GM23338 (cell line): ENCODE data around the gene TMEM208. TPM values are rescaled to one million over a fixed set of nuclear protein-coding genes. Genes with fewer than 3 reads are reported as not detected.

Experiments
- ATAC-seq: fragments of 200-7000 bp; cut with Tn5 transposase; 3 replicates; pipeline ENCODE4 v1.9.1; 2020
- DNase-seq: peaks from one replicate; pipeline ENCODE4 v3.0.0-alpha.2; 2015; ENCODE audit warnings: low spot score
- H2AFZ ChIP-seq: fragments of 200-600 bp; sonication (generic); 2 replicates; pipeline ENCODE4 v1.8.0; 2016; ENCODE audit warnings: antibody characterized with exemption, mild to moderate bottlenecking, moderate library complexity
- H3F3A ChIP-seq: fragments of 200-600 bp; sonication (generic); replicated peaks from 2 replicates; pipeline ENCODE4 v1.8.0; 2017; ENCODE audit warnings: antibody characterized with exemption, mixed run types, low read depth
- H3K27ac ChIP-seq: fragments of 200-600 bp; sonication (generic); 2 replicates; pipeline ENCODE4 v1.6.1; 2016; ENCODE audit warnings: low read depth
- H3K27me3 ChIP-seq: fragments of 200-600 bp; sonication (generic); 2 replicates; pipeline ENCODE4 v1.8.0; 2016; ENCODE audit warnings: mild to moderate bottlenecking, mixed run types, moderate library complexity; ENCODE audit not compliant: insufficient read depth
- H3K36me3 ChIP-seq: fragments of 200-600 bp; sonication (generic); 2 replicates; pipeline ENCODE4 v1.8.0; 2016; ENCODE audit warnings: mild to moderate bottlenecking; ENCODE audit not compliant: insufficient read depth
- H3K4me1 ChIP-seq: fragments of 200-600 bp; sonication (generic); 2 replicates; pipeline ENCODE4 v1.8.0; 2016; ENCODE audit warnings: mild to moderate bottlenecking, moderate library complexity; ENCODE audit not compliant: insufficient read depth
- H3K4me2 ChIP-seq: fragments of 200-600 bp; sonication (generic); 2 replicates; pipeline ENCODE4 v1.7.1; 2017; ENCODE audit warnings: mixed run types
- H3K4me3 ChIP-seq: fragments of 200-600 bp; sonication (generic); 2 replicates; pipeline ENCODE4 v1.6.1; 2016; ENCODE audit warnings: mixed run types
- H3K79me2 ChIP-seq: fragments of 200-600 bp; sonication (generic); replicated peaks from 2 replicates; pipeline ENCODE4 v1.8.0; 2017; ENCODE audit warnings: mild to moderate bottlenecking; ENCODE audit not compliant: insufficient read depth
- H3K9me2 ChIP-seq: fragments of 200-600 bp; sonication (generic); 2 replicates; pipeline ENCODE4 v1.8.0; 2017; ENCODE audit not compliant: insufficient read depth
- H4K20me1 ChIP-seq: fragments of 200-600 bp; sonication (generic); replicated peaks from 2 replicates; pipeline ENCODE4 v1.8.0; 2017; ENCODE audit warnings: mild to moderate bottlenecking; ENCODE audit not compliant: insufficient read depth
- H3K27ac Mint-ChIP-seq: 2 replicates; pipeline ENCODE4 v1.8.0; 2020; ENCODE audit warnings: inconsistent platforms, mild to moderate bottlenecking, moderate library complexity, mixed read lengths
- H3K27me3 Mint-ChIP-seq: 3 replicates; pipeline ENCODE4 v1.8.0; 2022; ENCODE audit warnings: low read depth, mild to moderate bottlenecking, moderate library complexity, mixed read lengths, inconsistent platforms; ENCODE audit not compliant: insufficient read depth, poor library complexity
- H3K36me3 Mint-ChIP-seq: 3 replicates; pipeline ENCODE4 v1.8.0; 2021; ENCODE audit warnings: low read depth, mild to moderate bottlenecking, inconsistent platforms, moderate library complexity, mixed read lengths
- H3K4me1 Mint-ChIP-seq: 3 replicates; pipeline ENCODE4 v1.8.0; 2020; ENCODE audit warnings: mild to moderate bottlenecking, inconsistent platforms, mixed read lengths
- H3K4me3 Mint-ChIP-seq: 3 replicates; pipeline ENCODE4 v1.8.0; 2021; ENCODE audit warnings: moderate library complexity, mild to moderate bottlenecking, inconsistent platforms, mixed read lengths
- H3K9me3 Mint-ChIP-seq: 3 replicates; pipeline ENCODE4 v1.8.0; 2020; ENCODE audit warnings: moderate library complexity, mild to moderate bottlenecking, inconsistent platforms, mixed read lengths
- CREB1 ChIP-seq: fragments of 250-450 bp; sonication (Bioruptor Pico); IDR thresholded peaks from 2 replicates; pipeline ENCODE4 v1.5.0; 2020; ENCODE audit warnings: low read depth, mild to moderate bottlenecking, moderate library complexity
- CTCF ChIP-seq, 2 experiments: fragments of 200-600 bp in 1 of 2; sonication (generic) in 1 of 2; conservative IDR thresholded peaks; 2 replicates each; pipeline versions ENCODE4 v1.5.1 to v1.6.1; 2016 to 2017; ENCODE audit warnings: antibody characterized with exemption in 2 of 2, low read depth in 2 of 2, mild to moderate bottlenecking in 2 of 2, moderate library complexity in 1 of 2
- EZH2 ChIP-seq: fragments of 200-600 bp; sonication (generic); IDR thresholded peaks from one replicate; pipeline ENCODE4 v1.8.0; 2017; ENCODE audit warnings: antibody characterized with exemption, mild to moderate bottlenecking, low read depth; ENCODE audit not compliant: unreplicated experiment
- EZH2phosphoT487 ChIP-seq: fragments of 200-600 bp; sonication (generic); IDR thresholded peaks from one replicate; pipeline ENCODE4 v1.8.1; 2018; ENCODE audit warnings: antibody characterized with exemption; ENCODE audit not compliant: unreplicated experiment
- JUNB ChIP-seq: IDR thresholded peaks from one replicate; pipeline ENCODE4 v1.6.1; 2016; ENCODE audit warnings: antibody characterized with exemption; ENCODE audit not compliant: unreplicated experiment
- NANOG ChIP-seq: IDR thresholded peaks from 2 replicates; pipeline ENCODE4 v1.6.1; 2016; ENCODE audit warnings: antibody characterized with exemption, borderline replicate concordance
- POLR2AphosphoS5 ChIP-seq: IDR thresholded peaks from 2 replicates; pipeline ENCODE4 v1.6.1; 2016; ENCODE audit warnings: antibody characterized with exemption, low read depth
- STAT1 ChIP-seq: IDR thresholded peaks from one replicate; pipeline ENCODE4 v1.6.1; 2016; ENCODE audit warnings: antibody characterized with exemption; ENCODE audit not compliant: unreplicated experiment
- ZNF114 ChIP-seq: fragments of 250-450 bp; sonication (Bioruptor Pico); IDR thresholded peaks from 2 replicates; pipeline ENCODE4 v1.5.0; 2020; ENCODE audit warnings: mild to moderate bottlenecking, moderate library complexity
- ZNF331 ChIP-seq: fragments of 250-450 bp; sonication (Bioruptor Pico); IDR thresholded peaks from 2 replicates; pipeline ENCODE4 v1.5.0; 2020; ENCODE audit warnings: low read depth, mild to moderate bottlenecking, moderate library complexity
- polyA plus RNA-seq: library from polyadenylated mRNA; unstranded; fragments of >200 nt; fragmentation: Nextera tagmentation; extraction: Ambion mirVana; gene quantifications from 2 replicates; pipeline ENCODE4 v1.2.1, GENCODE V29; 2016
- total RNA-seq: library from RNA; depleted of rRNA; stranded (reverse); fragments of >200 nt; shearing (Covaris generic); gene quantifications from 2 replicates; pipeline ENCODE4 v1.2.3, GENCODE V29; 2014
- TF ChIP-seq, protein P1 (sequence below): fragments of 250-450 bp; sonication (Bioruptor Pico); IDR thresholded peaks from 2 replicates; pipeline ENCODE4 v1.5.0; 2020; ENCODE audit warnings: mild to moderate bottlenecking, moderate library complexity

TMEM208 gene
- total and polyA plus RNA-seq, 2 experiments from 2014 or later: 23.2 to 82.3 TPM

- H4K20me1 ChIP-seq: peaks cover 3% of the 10 kb centered on the region
- Mint-ChIP-seq H3K9me3 (no peaks in the 10 kb centered on the region), H3K4me1 (no peaks in the 10 kb centered on the region; the same call in 1 of the 3 replicates), H3K4me3 (no peak overlapping the region; the same call in 2 of the 3 replicates), H3K27me3 (peaks cover 15% of the 10 kb centered on the region), H3K36me3 (no peaks in the 10 kb centered on the region; the same call in 2 of the 3 replicates), H3K27ac (no peak overlapping the region)
- TF ChIP-seq CREB1 (no peak), ZNF331 (CRISPR knock-in tag) (no peak), CTCF (conservative IDR thresholded peaks at IDR 0.05; ENCODE audit: low read depth in 2 of 2) (no peak), NANOG (no peak), ZNF114 (CRISPR knock-in tag) (no peak), POLR2AphosphoS5 (no peak), EZH2phosphoT487 (no peak), EZH2 (no peak), STAT1 (no peak), JUNB (no peak)
- TF ChIP-seq, protein P1, sequence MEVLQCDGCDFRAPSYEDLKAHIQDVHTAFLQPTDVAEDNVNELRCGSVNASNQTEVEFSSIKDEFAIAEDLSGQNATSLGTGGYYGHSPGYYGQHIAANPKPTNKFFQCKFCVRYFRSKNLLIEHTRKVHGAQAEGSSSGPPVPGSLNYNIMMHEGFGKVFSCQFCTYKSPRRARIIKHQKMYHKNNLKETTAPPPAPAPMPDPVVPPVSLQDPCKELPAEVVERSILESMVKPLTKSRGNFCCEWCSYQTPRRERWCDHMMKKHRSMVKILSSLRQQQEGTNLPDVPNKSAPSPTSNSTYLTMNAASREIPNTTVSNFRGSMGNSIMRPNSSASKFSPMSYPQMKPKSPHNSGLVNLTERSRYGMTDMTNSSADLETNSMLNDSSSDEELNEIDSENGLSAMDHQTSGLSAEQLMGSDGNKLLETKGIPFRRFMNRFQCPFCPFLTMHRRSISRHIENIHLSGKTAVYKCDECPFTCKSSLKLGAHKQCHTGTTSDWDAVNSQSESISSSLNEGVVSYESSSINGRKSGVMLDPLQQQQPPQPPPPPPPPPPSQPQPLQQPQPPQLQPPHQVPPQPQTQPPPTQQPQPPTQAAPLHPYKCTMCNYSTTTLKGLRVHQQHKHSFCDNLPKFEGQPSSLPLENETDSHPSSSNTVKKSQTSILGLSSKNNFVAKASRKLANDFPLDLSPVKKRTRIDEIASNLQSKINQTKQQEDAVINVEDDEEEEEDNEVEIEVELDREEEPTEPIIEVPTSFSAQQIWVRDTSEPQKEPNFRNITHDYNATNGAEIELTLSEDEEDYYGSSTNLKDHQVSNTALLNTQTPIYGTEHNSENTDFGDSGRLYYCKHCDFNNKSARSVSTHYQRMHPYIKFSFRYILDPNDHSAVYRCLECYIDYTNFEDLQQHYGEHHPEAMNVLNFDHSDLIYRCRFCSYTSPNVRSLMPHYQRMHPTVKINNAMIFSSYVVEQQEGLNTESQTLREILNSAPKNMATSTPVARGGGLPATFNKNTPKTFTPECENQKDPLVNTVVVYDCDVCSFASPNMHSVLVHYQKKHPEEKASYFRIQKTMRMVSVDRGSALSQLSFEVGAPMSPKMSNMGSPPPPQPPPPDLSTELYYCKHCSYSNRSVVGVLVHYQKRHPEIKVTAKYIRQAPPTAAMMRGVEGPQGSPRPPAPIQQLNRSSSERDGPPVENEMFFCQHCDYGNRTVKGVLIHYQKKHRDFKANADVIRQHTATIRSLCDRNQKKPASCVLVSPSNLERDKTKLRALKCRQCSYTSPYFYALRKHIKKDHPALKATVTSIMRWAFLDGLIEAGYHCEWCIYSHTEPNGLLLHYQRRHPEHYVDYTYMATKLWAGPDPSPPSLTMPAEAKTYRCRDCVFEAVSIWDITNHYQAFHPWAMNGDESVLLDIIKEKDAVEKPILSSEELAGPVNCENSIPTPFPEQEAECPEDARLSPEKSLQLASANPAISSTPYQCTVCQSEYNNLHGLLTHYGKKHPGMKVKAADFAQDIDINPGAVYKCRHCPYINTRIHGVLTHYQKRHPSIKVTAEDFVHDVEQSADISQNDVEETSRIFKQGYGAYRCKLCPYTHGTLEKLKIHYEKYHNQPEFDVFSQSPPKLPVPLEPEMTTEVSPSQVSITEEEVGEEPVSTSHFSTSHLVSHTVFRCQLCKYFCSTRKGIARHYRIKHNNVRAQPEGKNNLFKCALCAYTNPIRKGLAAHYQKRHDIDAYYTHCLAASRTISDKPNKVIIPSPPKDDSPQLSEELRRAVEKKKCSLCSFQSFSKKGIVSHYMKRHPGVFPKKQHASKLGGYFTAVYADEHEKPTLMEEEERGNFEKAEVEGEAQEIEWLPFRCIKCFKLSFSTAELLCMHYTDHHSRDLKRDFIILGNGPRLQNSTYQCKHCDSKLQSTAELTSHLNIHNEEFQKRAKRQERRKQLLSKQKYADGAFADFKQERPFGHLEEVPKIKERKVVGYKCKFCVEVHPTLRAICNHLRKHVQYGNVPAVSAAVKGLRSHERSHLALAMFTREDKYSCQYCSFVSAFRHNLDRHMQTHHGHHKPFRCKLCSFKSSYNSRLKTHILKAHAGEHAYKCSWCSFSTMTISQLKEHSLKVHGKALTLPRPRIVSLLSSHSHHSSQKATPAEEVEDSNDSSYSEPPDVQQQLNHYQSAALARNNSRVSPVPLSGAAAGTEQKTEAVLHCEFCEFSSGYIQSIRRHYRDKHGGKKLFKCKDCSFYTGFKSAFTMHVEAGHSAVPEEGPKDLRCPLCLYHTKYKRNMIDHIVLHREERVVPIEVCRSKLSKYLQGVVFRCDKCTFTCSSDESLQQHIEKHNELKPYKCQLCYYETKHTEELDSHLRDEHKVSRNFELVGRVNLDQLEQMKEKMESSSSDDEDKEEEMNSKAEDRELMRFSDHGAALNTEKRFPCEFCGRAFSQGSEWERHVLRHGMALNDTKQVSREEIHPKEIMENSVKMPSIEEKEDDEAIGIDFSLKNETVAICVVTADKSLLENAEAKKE (CRISPR knock-in tag): no peak
- H3K79me2 ChIP-seq: no peaks in the 10 kb centered on the region
- no peaks in the 10 kb centered on the region for H3K27me3 ChIP-seq
- no peak overlapping the region for H2AFZ ChIP-seq
- ATAC-seq (no peak), DNase-seq (no peak)
- H3K36me3 ChIP-seq: no peaks in the 10 kb centered on the region
- H3K4me2 ChIP-seq: no peak overlapping the region
- H3K27ac ChIP-seq: no peak overlapping the region
- no peaks in the 10 kb centered on the region for H3F3A ChIP-seq
- no peak overlapping the region for H3K4me3 ChIP-seq
- H3K9me2 ChIP-seq: no peaks in the 10 kb centered on the region
- H3K4me1 ChIP-seq: peaks cover 7% of the 10 kb centered on the region; the same call in 1 of the 2 replicates
These were observed 38.9 kb downstream of the TMEM208 start for GRCh38 chr16:67265834-67266233.
